DLD1 (cell line): ENCODE data around the gene TMEM121.

ENCODE experiments used
- in situ Hi-C: cut with HindIII; loops from 2 replicates; pipeline ENCODE4 v1.10.0; 2017; ENCODE audit warnings: low sequenced_read_pairs

TMEM121 gene

GRCh38 chr14:105497671-105498429, 28.5 kb upstream of the TMEM121 start:
- in situ Hi-C loops, result no loop called here

- in situ Hi-C loops, result no loop called here
Observed at GRCh38 chr14:105498430-105499255, 27.7 kb upstream of the TMEM121 start.

- in situ Hi-C loops, result no loop called here
Observed at GRCh38 chr14:105499256-105500035, 26.9 kb upstream of the TMEM121 start.

GRCh38 chr14:105500036-105500725, 26.2 kb upstream of the TMEM121 start:
- in situ Hi-C loops, result no loop called here

DNA sequence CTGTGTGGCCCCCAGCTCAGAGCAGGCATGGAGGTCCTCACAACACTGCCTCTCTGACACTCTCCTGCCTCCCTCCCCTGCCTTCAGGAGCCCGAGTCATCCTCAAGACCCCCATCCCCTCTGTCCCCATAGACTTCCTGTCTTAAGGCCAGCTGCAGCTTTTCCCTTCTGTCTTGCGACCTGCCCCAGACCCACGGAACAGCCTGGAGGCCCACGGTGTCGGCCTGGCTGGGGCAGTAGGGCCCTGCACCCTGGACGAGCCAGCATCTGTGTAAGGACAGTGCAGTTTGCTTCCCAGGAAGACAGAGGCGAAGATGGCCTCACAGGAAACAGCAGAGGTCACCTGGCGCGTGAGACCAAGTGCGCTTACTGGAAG, 25.7 kb upstream of the TMEM121 start:
- in situ Hi-C loops, result no loop called here

DNA sequence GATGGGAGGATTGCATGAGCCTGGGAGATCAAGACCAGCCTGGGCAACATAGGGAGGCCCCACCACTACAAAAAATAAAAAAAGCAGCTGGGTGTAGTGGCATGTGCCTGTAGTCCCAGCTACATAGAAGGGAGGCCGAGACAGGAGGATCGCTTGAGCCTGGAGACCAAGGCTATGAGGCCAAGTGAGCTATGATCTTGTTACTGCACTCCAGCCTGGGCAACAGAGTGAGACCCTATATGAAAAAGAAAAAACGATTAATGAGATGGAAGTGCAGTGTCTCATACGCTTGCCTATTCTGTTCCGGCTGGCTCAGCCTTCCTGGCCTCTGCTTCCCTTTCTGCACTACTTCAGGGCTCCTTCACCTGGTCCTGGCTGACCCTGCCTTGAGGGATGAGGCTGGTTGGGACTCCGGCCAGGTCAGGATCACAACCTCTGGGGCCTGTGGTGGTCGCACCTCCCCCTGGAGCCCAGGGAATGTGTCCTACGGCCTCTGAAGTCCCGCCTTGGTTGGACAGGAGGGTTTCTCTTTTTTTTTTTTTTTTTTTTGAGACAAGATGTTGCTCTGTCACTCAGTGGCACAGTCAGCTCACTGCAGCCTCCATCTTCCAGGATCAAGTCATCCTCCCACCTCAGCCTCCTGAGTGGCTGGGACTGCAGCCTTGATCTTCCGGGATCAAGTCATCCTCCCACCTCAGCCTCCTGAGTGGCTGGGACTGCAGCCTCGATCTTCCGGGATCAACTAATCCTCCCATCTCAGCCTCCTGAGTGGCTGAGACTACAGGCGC, 24.7 kb upstream of the TMEM121 start:
- in situ Hi-C loops, result no loop called here

- in situ Hi-C loops, result no loop called here
Observed at GRCh38 chr14:105502446-105503295, 23.7 kb upstream of the TMEM121 start.

- in situ Hi-C loops, result no loop called here
Observed at GRCh38 chr14:105503296-105503640, 23.1 kb upstream of the TMEM121 start.

DNA sequence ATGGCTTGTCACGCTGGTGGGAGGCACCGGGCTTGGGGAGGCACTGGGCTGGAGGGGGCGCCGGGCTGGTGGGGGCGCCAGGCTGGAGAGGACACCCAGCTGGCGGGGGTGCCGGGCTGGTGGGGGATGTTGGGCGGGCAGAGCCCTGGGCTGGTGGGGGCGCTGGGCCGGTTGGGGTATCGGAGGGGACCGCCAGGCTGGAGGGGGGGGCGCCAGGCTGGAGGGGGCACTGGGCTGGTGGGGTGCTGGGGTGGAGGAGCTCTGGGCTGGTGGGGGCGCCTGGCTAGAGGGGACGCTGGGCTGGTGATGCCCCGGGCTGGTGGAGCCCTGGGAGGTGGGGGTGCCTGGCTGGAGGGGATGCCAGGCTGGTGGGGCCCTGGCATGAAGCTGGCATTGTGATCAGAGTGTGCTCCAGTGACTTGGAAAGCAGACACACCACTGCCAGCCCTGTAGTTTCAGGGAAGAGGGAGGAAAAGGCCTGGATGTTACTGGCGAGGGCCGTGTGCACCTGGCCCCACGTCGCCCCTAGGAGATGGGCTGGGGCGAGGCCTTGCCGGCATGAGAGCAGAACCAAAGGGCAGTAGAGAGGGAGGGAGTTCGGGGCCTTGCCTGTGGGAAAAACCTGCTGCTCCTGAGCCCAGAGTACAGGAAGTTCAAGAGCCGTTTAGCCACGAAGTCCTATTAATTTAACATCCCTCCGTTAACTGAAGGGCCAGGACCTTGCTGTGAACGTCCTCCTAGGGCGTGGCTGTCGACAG, 22.3 kb upstream of the TMEM121 start:
- in situ Hi-C loops, result no loop called here

- in situ Hi-C loops, result no loop called here
Observed at GRCh38 chr14:105505101-105505500, 21.3 kb upstream of the TMEM121 start.

GRCh38 chr14:105507247-105507646, 19.1 kb upstream of the TMEM121 start:
- in situ Hi-C loops, result no loop called here

GRCh38 chr14:105508069-105508468, 18.3 kb upstream of the TMEM121 start:
- in situ Hi-C loops, result no loop called here

DNA sequence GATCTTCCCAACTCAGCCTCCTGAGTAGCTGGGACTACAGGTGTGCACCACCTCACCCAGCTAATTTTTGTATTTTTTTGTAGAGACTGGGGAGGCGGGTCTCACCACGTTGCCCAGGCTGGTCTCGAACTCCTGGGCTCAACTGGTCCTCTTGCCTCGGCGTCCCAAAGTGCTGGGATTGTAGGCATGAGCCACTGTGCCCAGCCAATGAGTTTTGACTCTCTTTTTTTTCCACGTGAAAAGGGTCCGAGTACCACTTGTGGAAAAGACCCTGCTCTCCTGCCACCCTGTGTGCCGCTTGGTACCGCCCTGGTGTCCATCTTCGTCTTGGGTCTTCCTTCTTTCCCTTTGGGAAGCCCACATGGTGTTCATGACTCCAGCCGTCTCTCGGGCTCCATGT, 17.8 kb upstream of the TMEM121 start:
- in situ Hi-C loops, result no loop called here

DNA sequence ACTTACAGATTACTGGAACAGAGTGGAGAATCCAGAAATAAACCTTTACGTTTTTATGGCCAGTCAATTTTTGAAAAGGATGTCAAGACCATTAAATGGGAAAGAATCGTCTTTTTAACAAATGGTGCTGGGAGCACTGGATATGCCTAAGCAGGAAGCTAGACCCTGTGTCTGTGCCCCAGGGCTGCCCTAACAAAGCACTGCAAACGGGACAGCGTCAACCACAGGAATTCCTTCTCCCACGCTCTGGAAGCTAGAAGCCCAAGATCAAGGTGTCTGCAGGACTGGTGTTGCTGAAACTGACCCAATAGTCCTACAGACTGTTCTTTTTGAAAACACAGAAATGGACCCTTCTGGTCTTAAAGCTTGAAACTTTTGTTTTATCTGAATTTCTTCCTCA, 9.3 kb upstream of the TMEM121 start:
- in situ Hi-C loops, result no loop called here

DNA sequence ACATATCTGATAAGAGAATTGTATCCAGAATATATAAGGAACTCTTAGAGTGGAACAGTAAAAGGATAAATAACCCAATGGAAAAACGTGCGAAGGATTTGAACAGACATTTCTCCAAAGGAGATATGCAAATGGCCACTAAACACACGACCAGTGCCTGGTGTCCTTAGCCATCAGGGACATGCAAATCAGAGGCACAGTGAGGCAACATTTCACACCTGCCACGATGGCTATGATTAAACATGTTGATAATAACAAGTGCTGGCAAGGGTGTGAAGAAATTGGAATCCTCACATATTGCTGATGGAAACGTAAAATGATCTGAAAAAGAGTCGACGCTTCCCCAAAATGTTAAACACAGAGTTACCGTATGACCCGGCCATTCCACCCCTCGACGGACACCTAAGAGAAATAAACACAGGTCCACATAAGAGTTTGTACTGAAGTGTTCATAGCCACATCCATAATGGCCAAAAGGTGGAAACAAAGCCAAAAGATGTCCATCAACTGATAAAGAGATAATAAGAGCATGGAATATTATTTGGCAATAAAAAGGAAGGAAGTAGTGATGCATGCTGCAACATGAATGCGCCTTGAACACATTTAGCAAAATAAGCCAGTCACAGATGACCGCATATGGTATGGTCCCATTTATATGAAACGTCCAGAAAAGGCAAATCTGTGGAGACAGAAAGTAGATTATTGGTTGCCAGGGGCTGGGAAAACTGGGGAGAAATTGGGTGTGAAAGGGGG, 6.3 kb upstream of the TMEM121 start:
- in situ Hi-C loops, result no loop called here

GRCh38 chr14:105525326-105525725, 1.1 kb upstream of the TMEM121 start:
- in situ Hi-C loops, result no loop called here

DNA sequence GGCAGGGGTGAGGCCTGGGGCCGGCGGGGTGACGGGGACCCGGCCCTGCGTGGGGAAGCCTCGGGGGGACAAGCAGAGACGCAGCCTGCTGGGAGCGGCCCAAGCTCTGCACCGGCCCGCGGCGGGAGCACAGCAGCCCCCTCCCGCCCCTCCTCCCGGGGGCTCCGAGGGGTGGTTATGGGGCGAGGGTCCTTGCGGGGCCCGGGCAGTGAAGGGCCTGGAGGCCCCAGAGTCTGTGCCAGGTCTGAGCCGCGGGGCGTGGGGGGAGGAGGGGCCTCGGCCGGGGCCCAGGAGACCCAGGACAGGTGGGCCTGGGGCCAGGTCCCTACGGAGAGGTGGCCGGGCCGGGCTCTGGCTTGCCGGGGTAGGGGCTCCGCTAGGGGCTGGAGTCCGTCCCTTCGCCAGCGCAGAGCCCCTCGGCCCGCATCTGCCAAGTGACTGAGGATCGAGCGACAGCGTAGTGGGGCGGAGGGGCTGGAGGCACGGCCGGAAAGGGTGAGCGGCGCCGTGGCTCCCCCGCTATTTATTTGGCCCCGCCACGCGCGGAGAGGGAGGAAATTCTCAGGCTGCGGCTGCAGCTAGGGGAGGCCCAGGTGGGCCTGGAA, 495 bp downstream of the TMEM121 start:
- in situ Hi-C loops, result no loop called here
